GM12874 (cell line): ENCODE data around the gene ALKBH7.

Experiments used
- CTCF ChIP-seq: IDR thresholded peaks from 2 replicates; pipeline ENCODE4 v1.5.1; 2011; ENCODE audit warnings: low read depth, mild to moderate bottlenecking, control low read depth, low read length, moderate library complexity; ENCODE audit not compliant: insufficient read depth

ALKBH7 gene

GRCh38 chr19:6421075-6422014 lies 48.8 kb downstream of the ALKBH7 start:
- TF ChIP-seq CTCF, result no peak

- no peak for TF ChIP-seq CTCF
Observed at GRCh38 chr19:6423499-6424194, 51.1 kb downstream of the ALKBH7 start.

- TF ChIP-seq CTCF, result no peak
Observed at GRCh38 chr19:6424195-6424938, 51.8 kb downstream of the ALKBH7 start, which contains the start of gene KHSRP. KHSRP (minus strand) TSS chr19:6424811; CDS start chr19:6424701, 110 bp downstream.
